A549 (cell line): Measurements from ENCODE around the gene CIAO3. TPM values are rescaled to one million over a fixed set of nuclear protein-coding genes. Genes with fewer than 3 reads are reported as not detected.
A peak's percentile ranks its signal among the peaks of the same experiment; 100 is the strongest.

Source experiments
- ATAC-seq, 2 experiments: fragments of 200-7000 bp in 1 of 2; fragments of >200 bp in 1 of 2; cut with Nextera tagmentation in 1 of 2; cut with Tn5 transposase in 1 of 2; 3 replicates each; pipeline versions ENCODE4 v1.8.0 to v1.9.1; 2018 to 2020; ENCODE audit warnings: mild to moderate bottlenecking in 1 of 2, moderate library complexity in 1 of 2
- CTCF ChIA-PET: fragments of 300-600 bp; sonication (Branson Sonifier 250); formaldehyde crosslinking; extraction: SDS; loops from one replicate; lab custom pipeline; 2021; ENCODE audit warnings: antibody characterized with exemption, inconsistent platforms; lab: Yijun Ruan, JAX
- POLR2A ChIA-PET: fragments of 350-600 bp; formaldehyde crosslinking; extraction: SDS; loops from one replicate; lab custom pipeline; 2021; ENCODE audit warnings: antibody characterized with exemption, inconsistent platforms; lab: Yijun Ruan, JAX
- DNase-seq, 2 experiments: peaks; one replicate each; pipeline versions ENCODE4 v3.0.0 to v3.0.0-alpha.2; 2011 to 2016; ENCODE audit warnings: low read depth in 1 of 2, low spot score in 1 of 2
- FAIRE-seq: peaks from 2 replicates; lab custom pipeline; 2011; peaks lifted over from hg19 to GRCh38; lab: Jason Lieb, UNC
- H3K27ac ChIP-seq, 2 experiments: fragments of >200 bp; sonication (Bioruptor Twin); formaldehyde crosslinking; 3 replicates each; pipeline ENCODE4 v1.5.1; 2016 to 2017
- H3K4me1 ChIP-seq: fragments of >200 bp; sonication (Bioruptor Twin); formaldehyde crosslinking; 3 replicates; pipeline ENCODE4 v1.6.1; 2016
- H3K4me2 ChIP-seq: fragments of >200 bp; sonication (Bioruptor Twin); formaldehyde crosslinking; 3 replicates; pipeline ENCODE4 v1.6.1; 2016
- H3K4me3 ChIP-seq: fragments of >200 bp; sonication (Bioruptor Twin); formaldehyde crosslinking; 3 replicates; pipeline ENCODE4 v1.5.1; 2016
- H3K9me3 ChIP-seq: fragments of >200 bp; sonication (Bioruptor Twin); formaldehyde crosslinking; 3 replicates; pipeline ENCODE4 v1.6.1; 2016
- CBX2 ChIP-seq: fragments of 200-600 bp; sonication (generic); IDR thresholded peaks from 2 replicates; pipeline ENCODE4 v1.6.1; 2016; ENCODE audit warnings: low read depth, mild to moderate bottlenecking, borderline replicate concordance
- CEBPB ChIP-seq, 2 experiments: fragments of >200 bp in 1 of 2; sonication (Bioruptor Twin) in 1 of 2; formaldehyde crosslinking in 1 of 2; IDR thresholded peaks; 2 replicates each; pipeline ENCODE4 v1.6.1; 2012 to 2016
- CHD4 ChIP-seq: fragments of 200-600 bp; sonication (generic); IDR thresholded peaks from 2 replicates; pipeline ENCODE4 v1.6.1; 2016; ENCODE audit warnings: antibody characterized with exemption, mild to moderate bottlenecking, borderline replicate concordance
- EHF ChIP-seq: fragments of 250-450 bp; sonication (Bioruptor Pico); IDR thresholded peaks from 2 replicates; pipeline ENCODE4 v1.5.0; 2020; ENCODE audit warnings: mild to moderate bottlenecking
- EP300 ChIP-seq, 2 experiments: fragments of >200 bp; sonication (Bioruptor Twin); formaldehyde crosslinking; IDR thresholded peaks; 2 replicates in 1 of 2; 3 replicates in 1 of 2; pipeline ENCODE4 v1.6.1; 2016 to 2017
- FOSL2 ChIP-seq, 2 experiments: fragments of 450-650 bp in 1 of 2; fragments of >200 bp in 1 of 2; sonication (Bioruptor Twin) in 1 of 2; formaldehyde crosslinking; IDR thresholded peaks; 2 replicates each; pipeline versions ENCODE4 v1.5.0 to v1.6.1; 2016 to 2020; ENCODE audit warnings: mild to moderate bottlenecking in 1 of 2, moderate library complexity in 1 of 2
- HDAC2 ChIP-seq: fragments of 200-600 bp; sonication (generic); IDR thresholded peaks from 2 replicates; pipeline ENCODE4 v1.6.1; 2016
- HES2 ChIP-seq: fragments of >200 bp; sonication (Bioruptor Twin); formaldehyde crosslinking; IDR thresholded peaks from 2 replicates; pipeline ENCODE4 v1.6.1; 2016
- HOXA7 ChIP-seq: fragments of 250-450 bp; sonication (Bioruptor Pico); IDR thresholded peaks from 2 replicates; pipeline ENCODE4 v1.5.0; 2020; ENCODE audit warnings: mild to moderate bottlenecking, moderate library complexity
- HOXB5 ChIP-seq: fragments of 250-450 bp; sonication (Bioruptor Pico); IDR thresholded peaks from 2 replicates; pipeline ENCODE4 v1.5.0; 2020; ENCODE audit warnings: mild to moderate bottlenecking, moderate library complexity
- MAZ ChIP-seq: fragments of 150-350 bp; IDR thresholded peaks from 2 replicates; pipeline ENCODE4 v1.6.1; 2014; ENCODE audit warnings: antibody characterized with exemption, low read depth, low read length, borderline replicate concordance
- NFE2L2 ChIP-seq: fragments of 150-350 bp; conservative IDR thresholded peaks from 2 replicates; pipeline ENCODE4 v1.6.1; 2014; ENCODE audit warnings: low read length
- NPAS2 ChIP-seq: fragments of 250-450 bp; sonication (Bioruptor Pico); IDR thresholded peaks from 2 replicates; pipeline ENCODE4 v1.8.0; 2022; ENCODE audit warnings: mild to moderate bottlenecking, moderate library complexity, borderline replicate concordance
- PBX3 ChIP-seq: IDR thresholded peaks from 2 replicates; pipeline ENCODE4 v1.6.1; 2012
- POLR2A ChIP-seq: IDR thresholded peaks from 2 replicates; pipeline ENCODE4 v1.6.1; 2012; ENCODE audit warnings: mild to moderate bottlenecking, low read length
- RCOR1 ChIP-seq: fragments of 150-350 bp; IDR thresholded peaks from 2 replicates; pipeline ENCODE4 v1.6.1; 2014; ENCODE audit warnings: antibody characterized with exemption, low read length, low read depth
- RNF2 ChIP-seq: fragments of 200-600 bp; sonication (generic); IDR thresholded peaks from 2 replicates; pipeline ENCODE4 v1.6.1; 2016; ENCODE audit warnings: low read depth, mild to moderate bottlenecking, antibody characterized with exemption, moderate library complexity, borderline replicate concordance
- SMC3 ChIP-seq: fragments of >200 bp; sonication (Bioruptor Twin); formaldehyde crosslinking; IDR thresholded peaks from 3 replicates; pipeline ENCODE4 v1.6.1; 2018; ENCODE audit warnings: inconsistent platforms
- SREBF2 ChIP-seq: fragments of 450-650 bp; IDR thresholded peaks from 2 replicates; pipeline ENCODE4 v1.6.1; 2014; ENCODE audit warnings: mild to moderate bottlenecking, moderate library complexity
- ZNF302 ChIP-seq: fragments of 250-450 bp; sonication (Bioruptor Pico); IDR thresholded peaks from 2 replicates; pipeline ENCODE4 v1.9.0; 2021; ENCODE audit warnings: inconsistent platforms, mild to moderate bottlenecking, moderate library complexity
- WGBS: methylation state at CpG from one replicate; pipeline ENCODE4 v1.1.6; 2017; ENCODE audit errors: missing lambda C conversion rate; 5-methylcytosine and 5-hydroxymethylcytosine counted together
- polyA plus RNA-seq, 4 experiments: library from polyadenylated mRNA; depleted of rRNA in 3 of 4; stranded (reverse); fragments of >200 nt; fragmentation: RNase III in 1 of 4; extraction: RNeasy Plus Mini Kit Qiagen cat#74134 plus additional on column Dnase treatment in 1 of 4; gene quantifications; 2 replicates in 3 of 4; 3 replicates in 1 of 4; pipeline ENCODE4 v1.2.3, GENCODE V29; 2011 to 2017
- TF ChIP-seq, protein P1 (sequence below): IDR thresholded peaks from 2 replicates; pipeline ENCODE4 v1.6.1; 2012
- TF ChIP-seq, protein P2 (sequence below): IDR thresholded peaks from 2 replicates; pipeline ENCODE4 v1.6.1; 2012; ENCODE audit warnings: low read depth, borderline replicate concordance
- TF ChIP-seq, protein P3 (sequence below): fragments of 200-600 bp; sonication (generic); IDR thresholded peaks from 2 replicates; pipeline ENCODE4 v1.6.1; 2016; ENCODE audit warnings: antibody characterized with exemption, mild to moderate bottlenecking, moderate library complexity

Gene CIAO3
- polyA plus RNA-seq, 2 of the 4 experiments (the other 2 are of a cell fraction) = 17.4 to 23.0 TPM

DNA sequence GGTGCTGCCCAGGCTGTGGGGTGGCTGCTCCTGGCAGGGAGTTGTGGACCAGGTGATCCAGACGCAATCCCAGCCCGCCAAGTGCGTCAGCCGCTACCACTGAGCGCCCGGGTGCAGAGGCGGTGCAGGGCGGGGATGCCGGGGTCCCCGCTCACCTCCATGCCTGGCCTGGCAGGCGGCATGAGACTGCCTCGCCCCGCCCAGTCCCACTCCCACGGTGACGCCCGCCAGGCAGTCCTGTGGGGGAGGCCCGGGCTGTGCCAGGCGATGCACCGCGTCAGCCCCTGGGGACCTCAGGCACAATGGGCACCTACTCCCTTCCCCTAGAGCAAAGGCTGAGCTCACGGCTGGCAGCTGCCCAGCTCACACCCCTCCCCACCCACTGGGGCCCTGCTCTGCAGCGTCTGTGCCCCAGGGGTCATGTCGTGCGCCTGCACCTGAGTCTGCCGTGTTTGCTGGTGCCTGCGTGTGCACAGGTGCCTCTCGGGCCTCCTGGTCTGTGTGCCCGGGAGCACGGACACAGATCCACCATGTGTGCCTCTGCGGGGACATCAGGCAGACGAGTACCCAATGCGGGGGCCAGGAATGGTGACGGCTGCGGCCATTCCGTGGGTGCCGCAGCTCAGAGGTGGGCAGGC lies 42.1 kb upstream of the CIAO3 start:
- H3K4me3 ChIP-seq = no peak overlapping the region
- peaks cover 21% of the 10 kb centered on the region; the same call in 2 of the 3 replicates for H3K4me1 ChIP-seq
- FAIRE-seq (no peak), DNase-seq (no peak), ATAC-seq (no peak; a peak in 1 of 6 replicates)
- WGBS = 70% methylated on average over 25 of the region's 36 CpGs
- TF ChIP-seq HOXB5 (CRISPR knock-in tag) (no peak), EHF (CRISPR knock-in tag) (no peak), POLR2A (peak; percentile 23; the same call in 1 of the 2 replicates), MAZ (no peak), CBX2 (no peak), EP300 (IDR thresholded peaks at IDR 0.05) (no peak), ZNF302 (CRISPR knock-in tag) (no peak), NPAS2 (no peak), PBX3 (0 out of 2 replicates have a peak, but pooled peaks have one; percentile 11)
- TF ChIP-seq, protein P1, sequence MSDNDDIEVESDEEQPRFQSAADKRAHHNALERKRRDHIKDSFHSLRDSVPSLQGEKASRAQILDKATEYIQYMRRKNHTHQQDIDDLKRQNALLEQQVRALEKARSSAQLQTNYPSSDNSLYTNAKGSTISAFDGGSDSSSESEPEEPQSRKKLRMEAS = no peak
- no peaks in the 10 kb centered on the region for H3K9me3 ChIP-seq
- no peak overlapping the region for H3K27ac ChIP-seq
- ChIA-PET POLR2A (no interaction called here), CTCF (interaction anchor here (0.9 to 10.1 kb wide), 5 partner anchors 13 to 71 kb away, joined by 4 to 205 read pairs (median 105); partner anchors contain the start of genes CIAO3, METRN and MSLN)
- H3K4me2 ChIP-seq = no peak overlapping the region

DNA sequence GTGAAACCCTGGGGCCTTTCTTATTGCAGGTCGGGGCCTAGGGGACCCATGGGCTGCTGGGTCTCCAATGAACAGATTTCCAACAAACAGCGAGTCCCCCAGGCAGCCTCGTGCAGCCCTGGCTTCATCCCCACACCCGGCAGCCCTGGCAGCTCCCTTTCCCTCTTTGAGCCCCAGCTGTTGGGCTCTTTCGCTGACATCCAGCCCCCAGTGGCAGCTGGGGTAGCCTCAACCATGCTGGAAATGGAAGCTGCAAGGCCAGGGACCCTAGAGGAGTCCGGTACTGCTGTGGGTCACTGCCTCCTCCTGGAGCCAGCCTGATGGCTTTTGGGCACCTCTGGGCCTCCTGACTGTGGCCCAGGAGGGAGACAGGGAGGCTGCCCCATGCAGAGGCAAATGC lies 41.5 kb upstream of the CIAO3 start:
- H3K27ac ChIP-seq = no peak overlapping the region
- ChIA-PET POLR2A (no interaction called here), CTCF (interaction anchor here (0.9 to 10.1 kb wide), 3 partner anchors 12 to 70 kb away, joined by 4 to 205 read pairs (median 169); partner anchors contain the start of genes CIAO3 and METRN)
- peak in 1 of 2 experiments; percentile 1; a peak in 1 of 6 replicates for ATAC-seq
- no peak for DNase-seq
- FAIRE-seq = no peak
- no peaks in the 10 kb centered on the region for H3K9me3 ChIP-seq
- H3K4me3 ChIP-seq = no peak overlapping the region
- peaks cover 18% of the 10 kb centered on the region; the same call in 2 of the 3 replicates for H3K4me1 ChIP-seq
- TF ChIP-seq PBX3 = no peak
- TF ChIP-seq SMC3 = no peak
- TF ChIP-seq FOSL2 (IDR thresholded peaks at IDR 0.05) = no peak
- no peak for TF ChIP-seq FOSL2 (CRISPR knock-in tag; IDR thresholded peaks at IDR 0.05)
- no peak for TF ChIP-seq HOXB5 (CRISPR knock-in tag)
- TF ChIP-seq EHF (CRISPR knock-in tag) = no peak
- TF ChIP-seq, protein P2, sequence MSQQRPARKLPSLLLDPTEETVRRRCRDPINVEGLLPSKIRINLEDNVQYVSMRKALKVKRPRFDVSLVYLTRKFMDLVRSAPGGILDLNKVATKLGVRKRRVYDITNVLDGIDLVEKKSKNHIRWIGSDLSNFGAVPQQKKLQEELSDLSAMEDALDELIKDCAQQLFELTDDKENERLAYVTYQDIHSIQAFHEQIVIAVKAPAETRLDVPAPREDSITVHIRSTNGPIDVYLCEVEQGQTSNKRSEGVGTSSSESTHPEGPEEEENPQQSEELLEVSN = no peak
- TF ChIP-seq CHD4 = no peak
- no peak overlapping the region for H3K4me2 ChIP-seq
- 52% methylated on average over 4 of the region's 6 CpGs for WGBS

DNA sequence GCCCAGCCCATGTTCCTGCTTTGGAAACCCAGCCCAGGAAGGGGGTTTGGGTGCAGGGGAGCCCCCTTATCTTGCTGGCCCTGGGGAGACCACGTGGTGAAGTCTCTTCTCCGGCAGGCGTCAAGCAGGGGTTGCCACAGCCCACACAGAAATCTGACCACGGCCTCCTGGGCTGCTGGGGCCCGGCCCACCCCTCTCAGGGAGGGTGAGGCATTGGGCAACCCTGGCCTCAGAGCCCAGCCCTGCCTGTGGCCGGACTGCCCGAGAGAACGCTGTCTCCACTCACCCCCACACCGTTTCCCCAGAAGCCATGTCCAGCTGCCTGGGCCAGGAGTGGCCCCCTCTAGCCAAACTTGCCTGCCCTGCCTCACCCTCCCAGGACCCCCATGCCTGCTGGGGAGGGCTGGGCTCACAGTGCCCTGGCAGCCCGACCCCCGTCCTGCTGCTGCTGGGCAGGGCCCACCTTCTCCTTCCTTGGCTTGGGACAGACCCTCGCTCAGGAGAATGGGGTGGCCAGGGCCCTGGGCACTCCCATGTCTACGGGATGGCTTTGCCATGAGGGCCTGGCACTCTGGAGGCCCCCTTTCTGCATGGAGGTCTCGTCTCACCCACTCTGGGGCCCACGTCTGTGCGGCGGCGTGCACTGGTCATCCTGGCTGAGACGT lies 40.7 kb upstream of the CIAO3 start:
- FAIRE-seq = no peak
- 54% methylated on average over 11 of the region's 19 CpGs for WGBS
- no peak overlapping the region for H3K4me3 ChIP-seq
- TF ChIP-seq, protein P3, sequence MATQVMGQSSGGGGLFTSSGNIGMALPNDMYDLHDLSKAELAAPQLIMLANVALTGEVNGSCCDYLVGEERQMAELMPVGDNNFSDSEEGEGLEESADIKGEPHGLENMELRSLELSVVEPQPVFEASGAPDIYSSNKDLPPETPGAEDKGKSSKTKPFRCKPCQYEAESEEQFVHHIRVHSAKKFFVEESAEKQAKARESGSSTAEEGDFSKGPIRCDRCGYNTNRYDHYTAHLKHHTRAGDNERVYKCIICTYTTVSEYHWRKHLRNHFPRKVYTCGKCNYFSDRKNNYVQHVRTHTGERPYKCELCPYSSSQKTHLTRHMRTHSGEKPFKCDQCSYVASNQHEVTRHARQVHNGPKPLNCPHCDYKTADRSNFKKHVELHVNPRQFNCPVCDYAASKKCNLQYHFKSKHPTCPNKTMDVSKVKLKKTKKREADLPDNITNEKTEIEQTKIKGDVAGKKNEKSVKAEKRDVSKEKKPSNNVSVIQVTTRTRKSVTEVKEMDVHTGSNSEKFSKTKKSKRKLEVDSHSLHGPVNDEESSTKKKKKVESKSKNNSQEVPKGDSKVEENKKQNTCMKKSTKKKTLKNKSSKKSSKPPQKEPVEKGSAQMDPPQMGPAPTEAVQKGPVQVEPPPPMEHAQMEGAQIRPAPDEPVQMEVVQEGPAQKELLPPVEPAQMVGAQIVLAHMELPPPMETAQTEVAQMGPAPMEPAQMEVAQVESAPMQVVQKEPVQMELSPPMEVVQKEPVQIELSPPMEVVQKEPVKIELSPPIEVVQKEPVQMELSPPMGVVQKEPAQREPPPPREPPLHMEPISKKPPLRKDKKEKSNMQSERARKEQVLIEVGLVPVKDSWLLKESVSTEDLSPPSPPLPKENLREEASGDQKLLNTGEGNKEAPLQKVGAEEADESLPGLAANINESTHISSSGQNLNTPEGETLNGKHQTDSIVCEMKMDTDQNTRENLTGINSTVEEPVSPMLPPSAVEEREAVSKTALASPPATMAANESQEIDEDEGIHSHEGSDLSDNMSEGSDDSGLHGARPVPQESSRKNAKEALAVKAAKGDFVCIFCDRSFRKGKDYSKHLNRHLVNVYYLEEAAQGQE = no peak
- TF ChIP-seq HDAC2 (no peak), CEBPB (IDR thresholded peaks at IDR 0.05) (no peak), HES2 (no peak), RNF2 (no peak), RCOR1 (no peak), SMC3 (no peak), SREBF2 (no peak), HOXA7 (CRISPR knock-in tag) (no peak), NFE2L2 (no peak)

More for the DNA sequence above, 40.7 kb upstream of the CIAO3 start:
- ATAC-seq (peak in 1 of 2 experiments; percentile 9; a peak in 3 of 6 replicates), DNase-seq (no peak)
- ChIA-PET POLR2A (no interaction called here), CTCF (interaction anchor here (0.9 to 10.1 kb wide), 3 partner anchors 11 to 69 kb away, joined by 4 to 205 read pairs (median 169); partner anchors contain the start of genes CIAO3 and METRN)
- Histone ChIP-seq H3K27ac (no peak overlapping the region), H3K9me3 (no peaks in the 10 kb centered on the region), H3K4me1 (peaks cover 14% of the 10 kb centered on the region; the same call in 2 of the 3 replicates), H3K4me2 (no peak overlapping the region)
